ENCODE data around the gene SAFB.
"Not testable (repeated sequence)": the region's sequence is repeated elsewhere in the genome, so short reads cannot be mapped to it uniquely, and the experiment has no call there.

SAFB gene

GRCh38 chr19:5603626-5604025, 19.3 kb upstream of the SAFB start:
- FAIRE-seq = peak; percentile 46
- no peak for DNase-seq (ENCODE audit: insufficient read length)
- no peak for TF ChIP-seq POLR2AphosphoS5 (IDR thresholded peaks at IDR 0.05; ENCODE audit: low read depth, low read length)
- TF ChIP-seq TAF1 (IDR thresholded peaks at IDR 0.05; ENCODE audit: borderline replicate concordance, low read depth, low read length) = no peak
- TF ChIP-seq POLR2A (IDR thresholded peaks at IDR 0.05; ENCODE audit: low read depth, low read length) = no peak

GRCh38 chr19:5605362-5605761, 17.5 kb upstream of the SAFB start:
- DNase-seq (ENCODE audit: insufficient read length) = no peak
- TF ChIP-seq TAF1 (IDR thresholded peaks at IDR 0.05; ENCODE audit: borderline replicate concordance, low read depth, low read length) = no peak
- TF ChIP-seq POLR2AphosphoS5 (IDR thresholded peaks at IDR 0.05; ENCODE audit: low read depth, low read length) = no peak
- TF ChIP-seq POLR2A (IDR thresholded peaks at IDR 0.05; ENCODE audit: low read depth, low read length) = no peak
- no peak for FAIRE-seq

- TF ChIP-seq POLR2AphosphoS5 (IDR thresholded peaks at IDR 0.05; ENCODE audit: low read depth, low read length) (no peak), POLR2A (IDR thresholded peaks at IDR 0.05; ENCODE audit: low read depth, low read length) (no peak)
- no peak for DNase-seq (ENCODE audit: insufficient read length)
- no peak for FAIRE-seq
Measured at GRCh38 chr19:5607318-5608275, 15.3 kb upstream of the SAFB start.

- DNase-seq (ENCODE audit: insufficient read length) (no peak), FAIRE-seq (no peak)
- TF ChIP-seq POLR2A (IDR thresholded peaks at IDR 0.05; ENCODE audit: low read depth, low read length) (no peak), POLR2AphosphoS5 (IDR thresholded peaks at IDR 0.05; ENCODE audit: low read depth, low read length) (no peak), TAF1 (IDR thresholded peaks at IDR 0.05; ENCODE audit: borderline replicate concordance, low read depth, low read length) (no peak)
Measured at GRCh38 chr19:5608291-5608690, 14.6 kb upstream of the SAFB start.

GRCh38 chr19:5608766-5609165, 14.1 kb upstream of the SAFB start:
- FAIRE-seq; DNase-seq (ENCODE audit: insufficient read length): not testable (repeated sequence)

GRCh38 chr19:5609881-5610448, 12.9 kb upstream of the SAFB start:
- no peak for TF ChIP-seq TAF1 (IDR thresholded peaks at IDR 0.05; ENCODE audit: borderline replicate concordance, low read depth, low read length)
- TF ChIP-seq POLR2AphosphoS5 (IDR thresholded peaks at IDR 0.05; ENCODE audit: low read depth, low read length) = no peak
- TF ChIP-seq POLR2A (IDR thresholded peaks at IDR 0.05; ENCODE audit: low read depth, low read length) = no peak
- DNase-seq (ENCODE audit: insufficient read length) (no peak), FAIRE-seq (no peak)

GRCh38 chr19:5612891-5613865, 9.7 kb upstream of the SAFB start:
- no peak for FAIRE-seq
- DNase-seq (ENCODE audit: insufficient read length) = no peak
- no peak for TF ChIP-seq TAF1 (IDR thresholded peaks at IDR 0.05; ENCODE audit: borderline replicate concordance, low read depth, low read length)
- no peak for TF ChIP-seq POLR2AphosphoS5 (IDR thresholded peaks at IDR 0.05; ENCODE audit: low read depth, low read length)
- no peak for TF ChIP-seq POLR2A (IDR thresholded peaks at IDR 0.05; ENCODE audit: low read depth, low read length)

- FAIRE-seq (no peak), DNase-seq (ENCODE audit: insufficient read length) (no peak)
- no peak for TF ChIP-seq POLR2A (IDR thresholded peaks at IDR 0.05; ENCODE audit: low read depth, low read length)
- TF ChIP-seq POLR2AphosphoS5 (IDR thresholded peaks at IDR 0.05; ENCODE audit: low read depth, low read length) = no peak
- TF ChIP-seq TAF1 (IDR thresholded peaks at IDR 0.05; ENCODE audit: borderline replicate concordance, low read depth, low read length) = no peak
Measured at GRCh38 chr19:5615756-5616327, 7.0 kb upstream of the SAFB start.

GRCh38 chr19:5617080-5617479, 5.8 kb upstream of the SAFB start:
- FAIRE-seq = no peak
- no peak for DNase-seq (ENCODE audit: insufficient read length)
- TF ChIP-seq POLR2A (IDR thresholded peaks at IDR 0.05; ENCODE audit: low read depth, low read length) (no peak), TAF1 (IDR thresholded peaks at IDR 0.05; ENCODE audit: borderline replicate concordance, low read depth, low read length) (no peak), POLR2AphosphoS5 (IDR thresholded peaks at IDR 0.05; ENCODE audit: low read depth, low read length) (no peak)

GRCh38 chr19:5618591-5618990, 4.3 kb upstream of the SAFB start:
- no peak for DNase-seq (ENCODE audit: insufficient read length)
- FAIRE-seq = no peak
- TF ChIP-seq POLR2A (IDR thresholded peaks at IDR 0.05; ENCODE audit: low read depth, low read length) = no peak
- no peak for TF ChIP-seq POLR2AphosphoS5 (IDR thresholded peaks at IDR 0.05; ENCODE audit: low read depth, low read length)
- no peak for TF ChIP-seq TAF1 (IDR thresholded peaks at IDR 0.05; ENCODE audit: borderline replicate concordance, low read depth, low read length)

- FAIRE-seq (no peak), DNase-seq (ENCODE audit: insufficient read length) (no peak)
- no peak for TF ChIP-seq POLR2AphosphoS5 (IDR thresholded peaks at IDR 0.05; ENCODE audit: low read depth, low read length)
- no peak for TF ChIP-seq POLR2A (IDR thresholded peaks at IDR 0.05; ENCODE audit: low read depth, low read length)
- TF ChIP-seq TAF1 (IDR thresholded peaks at IDR 0.05; ENCODE audit: borderline replicate concordance, low read depth, low read length) = no peak
Measured at GRCh38 chr19:5619946-5620345, 2.9 kb upstream of the SAFB start.
